SU-DHL-6 (cell line): ENCODE measurements around the gene FAM53B.

ENCODE experiments used
- EZH2phosphoT487 ChIP-seq: fragments of 200-600 bp; sonication (generic), shearing (Covaris generic); conservative IDR thresholded peaks from 2 replicates; pipeline ENCODE4 v1.6.1; 2018; ENCODE audit warnings: mild to moderate bottlenecking, antibody characterized with exemption, low read length, moderate library complexity, mixed read lengths
- TF ChIP-seq, protein P1 (sequence below): fragments of 200-600 bp; sonication (generic); IDR thresholded peaks from one replicate; pipeline ENCODE4 v1.5.1; 2017; ENCODE audit warnings: antibody characterized with exemption, mild to moderate bottlenecking, low read length, moderate library complexity; ENCODE audit not compliant: insufficient read depth, poor library complexity, severe bottlenecking

DNA sequence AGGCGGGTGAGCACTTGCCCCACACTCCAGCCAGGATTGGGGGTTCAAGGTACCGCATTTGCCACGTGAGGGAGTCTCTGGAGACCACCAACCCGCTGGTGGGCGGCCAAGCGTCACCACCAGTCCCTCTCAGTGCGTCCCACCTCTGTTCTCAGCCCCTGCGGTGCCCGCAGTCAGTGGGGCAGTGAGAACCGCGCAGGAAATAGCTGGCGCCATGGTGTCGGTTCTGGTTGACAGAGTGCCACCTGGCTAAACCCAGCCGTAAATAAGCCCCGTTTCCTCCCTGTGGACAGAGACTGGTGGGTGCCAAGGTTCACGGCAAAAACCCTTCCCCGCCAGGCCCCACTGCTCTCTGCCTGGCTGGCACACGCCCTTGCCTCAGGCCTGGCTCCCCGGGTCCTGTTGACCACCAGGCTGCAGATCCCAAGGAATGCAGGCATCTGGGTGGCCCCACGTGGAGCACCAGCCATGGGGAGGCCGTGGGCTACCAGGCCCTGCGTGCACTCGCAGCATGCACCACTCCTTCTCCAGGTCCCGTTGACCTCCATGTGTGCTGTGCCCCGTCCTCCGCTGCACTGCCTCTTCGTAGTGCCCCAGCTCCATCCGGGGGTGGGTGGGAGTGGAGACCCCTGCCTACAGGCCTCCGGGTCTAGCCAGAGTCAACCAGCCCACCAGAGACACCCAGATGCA lies 142.6 kb downstream of the FAM53B start:
- TF ChIP-seq, protein P1, sequence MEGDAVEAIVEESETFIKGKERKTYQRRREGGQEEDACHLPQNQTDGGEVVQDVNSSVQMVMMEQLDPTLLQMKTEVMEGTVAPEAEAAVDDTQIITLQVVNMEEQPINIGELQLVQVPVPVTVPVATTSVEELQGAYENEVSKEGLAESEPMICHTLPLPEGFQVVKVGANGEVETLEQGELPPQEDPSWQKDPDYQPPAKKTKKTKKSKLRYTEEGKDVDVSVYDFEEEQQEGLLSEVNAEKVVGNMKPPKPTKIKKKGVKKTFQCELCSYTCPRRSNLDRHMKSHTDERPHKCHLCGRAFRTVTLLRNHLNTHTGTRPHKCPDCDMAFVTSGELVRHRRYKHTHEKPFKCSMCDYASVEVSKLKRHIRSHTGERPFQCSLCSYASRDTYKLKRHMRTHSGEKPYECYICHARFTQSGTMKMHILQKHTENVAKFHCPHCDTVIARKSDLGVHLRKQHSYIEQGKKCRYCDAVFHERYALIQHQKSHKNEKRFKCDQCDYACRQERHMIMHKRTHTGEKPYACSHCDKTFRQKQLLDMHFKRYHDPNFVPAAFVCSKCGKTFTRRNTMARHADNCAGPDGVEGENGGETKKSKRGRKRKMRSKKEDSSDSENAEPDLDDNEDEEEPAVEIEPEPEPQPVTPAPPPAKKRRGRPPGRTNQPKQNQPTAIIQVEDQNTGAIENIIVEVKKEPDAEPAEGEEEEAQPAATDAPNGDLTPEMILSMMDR: no peak
- TF ChIP-seq EZH2phosphoT487: no peak
